ENCODE data around the gene HOXC11. TPM values are rescaled to one million over a fixed set of nuclear protein-coding genes. Genes with fewer than 3 reads are reported as not detected.
A peak's percentile ranks its signal among the peaks of the same experiment; 100 is the strongest.

The HOXC11 gene
- total RNA-seq, 4 donors from 2014 or later: 0.69 to 3.3 TPM; not detected in 2

- Histone ChIP-seq H3K36me3 (no peaks in the 10 kb centered on the region), H3K27me3 (peaks cover 0 to 25% of the 10 kb centered on the region in 2 donors), H3K9me3 (no peaks in the 10 kb centered on the region), H3K4me3 (no peak overlapping the region), H3K4me1 (no peaks in the 10 kb centered on the region), H3K27ac (no peak overlapping the region)
- DNase-seq: no peak
- TF ChIP-seq, protein P1, sequence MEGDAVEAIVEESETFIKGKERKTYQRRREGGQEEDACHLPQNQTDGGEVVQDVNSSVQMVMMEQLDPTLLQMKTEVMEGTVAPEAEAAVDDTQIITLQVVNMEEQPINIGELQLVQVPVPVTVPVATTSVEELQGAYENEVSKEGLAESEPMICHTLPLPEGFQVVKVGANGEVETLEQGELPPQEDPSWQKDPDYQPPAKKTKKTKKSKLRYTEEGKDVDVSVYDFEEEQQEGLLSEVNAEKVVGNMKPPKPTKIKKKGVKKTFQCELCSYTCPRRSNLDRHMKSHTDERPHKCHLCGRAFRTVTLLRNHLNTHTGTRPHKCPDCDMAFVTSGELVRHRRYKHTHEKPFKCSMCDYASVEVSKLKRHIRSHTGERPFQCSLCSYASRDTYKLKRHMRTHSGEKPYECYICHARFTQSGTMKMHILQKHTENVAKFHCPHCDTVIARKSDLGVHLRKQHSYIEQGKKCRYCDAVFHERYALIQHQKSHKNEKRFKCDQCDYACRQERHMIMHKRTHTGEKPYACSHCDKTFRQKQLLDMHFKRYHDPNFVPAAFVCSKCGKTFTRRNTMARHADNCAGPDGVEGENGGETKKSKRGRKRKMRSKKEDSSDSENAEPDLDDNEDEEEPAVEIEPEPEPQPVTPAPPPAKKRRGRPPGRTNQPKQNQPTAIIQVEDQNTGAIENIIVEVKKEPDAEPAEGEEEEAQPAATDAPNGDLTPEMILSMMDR (IDR thresholded peaks at IDR 0.05): no peak
- TF ChIP-seq POLR2A (IDR thresholded peaks at IDR 0.05): no peak
- intact Hi-C loops (cut with DNase I; ENCODE audit: low total_unique reads): no loop called here
Measured at GRCh38 chr12:54026640-54027441, 53.9 kb downstream of the HOXC11 start.

MicroRNAs encoded within 50 kb of the gene (microRNA counts, 767-probe panel; counts per million panel counts)
- 3,532 to 7,316 counts per million in 2 donors for microRNA hsa-miR-196a-5p

Small RNA genes lying within 50 kb of the gene (microRNA-seq; reads per million reads assigned to microRNA genes)
- 3,593 reads per million, percentile 87 among the genes with 10 or more reads in this experiment for gene MIR196A2 (ENCODE audit: borderline microRNAs expressed, borderline replicate concordance)

Small RNA genes lying within 50 kb of the gene (small RNA-seq; reads per million reads assigned to genes)
- not detected for gene AC012531.3
- not detected for gene AC012531.4
- 14.0 reads per million, percentile 90 among the genes with 10 or more reads in this experiment for gene MIR196A2
- not detected for gene RF01905
- not detected for gene RF01906

Other genes starting within 250 kb of the HOXC11 start
- gene CALCOCO1, start 245.7 kb upstream of the HOXC11 start, total RNA-seq: 100 to 1,000 TPM; 121 to 219 (median 152) TPM
- not detected for gene CISTR, start 221.1 kb upstream of the HOXC11 start, total RNA-seq
- not detected for gene HOXC13, start 34.3 kb upstream of the HOXC11 start, total RNA-seq
- not detected for gene HOXC12, start 18.2 kb upstream of the HOXC11 start, total RNA-seq
- 1 to 10 TPM in 3 of 4 donors, not detected in 1; 1.2 to 4.1 (median 2.1) TPM for gene HOTAIR, start 1.8 kb downstream of the HOXC11 start, total RNA-seq
- gene HOXC10, start 12.0 kb downstream of the HOXC11 start, total RNA-seq: 10 to 100 TPM in 1 of 4 donors, 1 to 10 TPM in 2, not detected in 1; 1.3 to 12.4 (median 3.2) TPM
- gene HOXC9, start 27.0 kb downstream of the HOXC11 start, total RNA-seq: 1 to 10 TPM in 3 of 4 donors, not detected in 1; 1.5 to 7.8 (median 1.7) TPM
- 1 to 10 TPM in 1 of 4 donors, under 1 TPM in 2, not detected in 1; 0.29 to 7.2 (median 0.35) TPM for gene HOXC8, start 35.9 kb downstream of the HOXC11 start, total RNA-seq
- 10 to 100 TPM in 1 of 4 donors, 1 to 10 TPM in 2, not detected in 1; 1.2 to 20.4 (median 2.1) TPM for gene HOXC6, start 55.3 kb downstream of the HOXC11 start, total RNA-seq
- 10 to 100 TPM in 1 of 4 donors, 1 to 10 TPM in 1, not detected in 2; 3.5 to 10.2 TPM for gene HOXC5, start 59.9 kb downstream of the HOXC11 start, total RNA-seq
- gene HOXC4, start 80.7 kb downstream of the HOXC11 start, total RNA-seq: 10 to 100 TPM in 1 of 4 donors, 1 to 10 TPM in 1, under 1 TPM in 1, not detected in 1; 0.83 to 28.6 (median 1.2) TPM
- gene SMUG1, start 215.9 kb downstream of the HOXC11 start, total RNA-seq: 10 to 100 TPM in 3 of 4 donors, 1 to 10 TPM in 1; 8.2 to 39.7 (median 19.2) TPM